Keratinocyte (primary cell): ENCODE results near the gene CMYA5. TPM values are rescaled to one million over a fixed set of nuclear protein-coding genes. Genes with fewer than 3 reads are reported as not detected.

Source experiments
- DNase-seq: peaks from one replicate; pipeline ENCODE4 v3.0.0-alpha.2; 2011; ENCODE audit warnings: low read depth, missing footprints, low spot score
- FAIRE-seq: peaks from 2 replicates; lab custom pipeline; 2011; peaks lifted over from hg19 to GRCh38; lab: Jason Lieb, UNC
- H2AFZ ChIP-seq: 2 replicates; pipeline ENCODE4 v1.6.0; 2012; ENCODE audit warnings: low read length, control low read depth, inconsistent platforms; ENCODE audit not compliant: control insufficient read depth
- H3K27ac ChIP-seq: 2 replicates; pipeline ENCODE4 v1.5.1; 2011; ENCODE audit warnings: low read length; ENCODE audit not compliant: control insufficient read depth, insufficient read depth
- H3K27me3 ChIP-seq: 3 replicates; pipeline ENCODE4 v1.6.0; 2011; ENCODE audit warnings: low read length; ENCODE audit not compliant: control insufficient read depth, insufficient read depth; ENCODE audit errors: extremely low read depth
- H3K36me3 ChIP-seq, 2 experiments: 2 replicates in 1 of 2; 3 replicates in 1 of 2; pipeline ENCODE4 v1.5.1; 2011; ENCODE audit warnings: low read length in 2 of 2, mild to moderate bottlenecking in 1 of 2; ENCODE audit not compliant: control insufficient read depth in 2 of 2, insufficient read depth in 2 of 2; ENCODE audit errors: extremely low read depth in 1 of 2
- H3K4me1 ChIP-seq: 3 replicates; pipeline ENCODE4 v1.5.1; 2011; ENCODE audit warnings: low read length; ENCODE audit not compliant: control insufficient read depth, insufficient read depth; ENCODE audit errors: extremely low read depth
- H3K4me2 ChIP-seq: 3 replicates; pipeline ENCODE4 v1.6.0; 2011; ENCODE audit warnings: low read depth, low read length; ENCODE audit not compliant: control insufficient read depth, insufficient read depth; ENCODE audit errors: extremely low read depth
- H3K4me3 ChIP-seq, 3 experiments: fragments of 200-600 bp in 1 of 3; sonication (generic) in 1 of 3; 2 replicates in 2 of 3; 3 replicates in 1 of 3; pipeline ENCODE4 v1.5.1; 2011 to 2016; ENCODE audit warnings: low read length in 3 of 3, mild to moderate bottlenecking in 3 of 3, control low read depth in 2 of 3, inconsistent platforms in 1 of 3, low read depth in 1 of 3, mixed read lengths in 1 of 3, mixed run types in 1 of 3, moderate library complexity in 1 of 3; ENCODE audit not compliant: control insufficient read depth in 2 of 3, insufficient read depth in 2 of 3; ENCODE audit errors: extremely low read depth in 1 of 3
- H3K79me2 ChIP-seq: 2 replicates; pipeline ENCODE4 v1.6.0; 2012; ENCODE audit warnings: low read length; ENCODE audit not compliant: control insufficient read depth, insufficient read depth
- H3K9ac ChIP-seq: 3 replicates; pipeline ENCODE4 v1.6.0; 2011; ENCODE audit warnings: low read length; ENCODE audit not compliant: control insufficient read depth, insufficient read depth; ENCODE audit errors: extremely low read depth
- H3K9me1 ChIP-seq: 3 replicates; pipeline ENCODE4 v1.6.0; 2011; ENCODE audit warnings: low read length; ENCODE audit not compliant: control insufficient read depth, insufficient read depth; ENCODE audit errors: extremely low read depth
- H3K9me3 ChIP-seq: 2 replicates; pipeline ENCODE4 v1.5.1; 2012; ENCODE audit warnings: low read depth, low read length; ENCODE audit not compliant: control insufficient read depth
- H4K20me1 ChIP-seq: 3 replicates; pipeline ENCODE4 v1.6.0; 2011; ENCODE audit warnings: low read length; ENCODE audit not compliant: control insufficient read depth, insufficient read depth; ENCODE audit errors: extremely low read depth
- EZH2 ChIP-seq: IDR thresholded peaks from one replicate; pipeline ENCODE4 v1.6.1; 2012; ENCODE audit warnings: inconsistent platforms, mild to moderate bottlenecking, low read length, moderate library complexity
- dilution Hi-C: fragments of 300-500 bp; cut with MboI; formaldehyde crosslinking; loops from one replicate; pipeline ENCODE4 v1.7.0; 2020; ENCODE audit warnings: low sequenced_read_pairs; ENCODE audit not compliant: extremely low pct_ligation_motif_present
- polyA plus RNA-seq, 5 experiments: library from polyadenylated mRNA; depleted of rRNA in 3 of 5; stranded (reverse) in 3 of 5; stranded (forward) in 1 of 5; unstranded in 1 of 5; fragments of >200 nt; gene quantifications; 1 replicate in 1 of 5; 2 replicates in 3 of 5; 3 replicates in 1 of 5; pipeline versions ENCODE4 v1.2.1 to v1.2.3, GENCODE V29; 2011 to 2012; ENCODE audit warnings: missing spikeins in 2 of 5, low read depth in 1 of 5, low replicate concordance in 1 of 5
- TF ChIP-seq, protein P1 (sequence below), 3 experiments: IDR thresholded peaks in 1 of 3; conservative IDR thresholded peaks in 1 of 3; optimal IDR thresholded peaks in 1 of 3; 2 replicates in 2 of 3; 3 replicates in 1 of 3; pipeline versions ENCODE3 to v1.5.1; 2011; ENCODE audit warnings: low read length in 3 of 3, mild to moderate bottlenecking in 3 of 3, moderate library complexity in 2 of 3, control low read depth in 1 of 3, inconsistent platforms in 1 of 3; ENCODE audit not compliant: insufficient read depth in 2 of 3; ENCODE audit errors: extremely low read depth in 1 of 3

Gene CMYA5
- polyA plus RNA-seq, 1 donor (not counting 4 experiments of a cell fraction or from before 2014, with no cell fraction given) = 0.25 TPM

GRCh38 chr5:79824444-79824843 lies 134.8 kb downstream of the CMYA5 start:
- H3K9me3 ChIP-seq = no peaks in the 10 kb centered on the region
- H2AFZ ChIP-seq = no peak overlapping the region
- DNase-seq (no peak), FAIRE-seq (no peak)
- H3K4me2 ChIP-seq = no peak overlapping the region
- H3K9ac ChIP-seq = no peak overlapping the region
- H3K4me1 ChIP-seq = no peaks in the 10 kb centered on the region
- dilution Hi-C loops = no loop called here
- no peaks in the 10 kb centered on the region for H3K79me2 ChIP-seq
- no peak overlapping the region for H3K27ac ChIP-seq
- no peaks in the 10 kb centered on the region for H3K9me1 ChIP-seq
- TF ChIP-seq, protein P1, sequence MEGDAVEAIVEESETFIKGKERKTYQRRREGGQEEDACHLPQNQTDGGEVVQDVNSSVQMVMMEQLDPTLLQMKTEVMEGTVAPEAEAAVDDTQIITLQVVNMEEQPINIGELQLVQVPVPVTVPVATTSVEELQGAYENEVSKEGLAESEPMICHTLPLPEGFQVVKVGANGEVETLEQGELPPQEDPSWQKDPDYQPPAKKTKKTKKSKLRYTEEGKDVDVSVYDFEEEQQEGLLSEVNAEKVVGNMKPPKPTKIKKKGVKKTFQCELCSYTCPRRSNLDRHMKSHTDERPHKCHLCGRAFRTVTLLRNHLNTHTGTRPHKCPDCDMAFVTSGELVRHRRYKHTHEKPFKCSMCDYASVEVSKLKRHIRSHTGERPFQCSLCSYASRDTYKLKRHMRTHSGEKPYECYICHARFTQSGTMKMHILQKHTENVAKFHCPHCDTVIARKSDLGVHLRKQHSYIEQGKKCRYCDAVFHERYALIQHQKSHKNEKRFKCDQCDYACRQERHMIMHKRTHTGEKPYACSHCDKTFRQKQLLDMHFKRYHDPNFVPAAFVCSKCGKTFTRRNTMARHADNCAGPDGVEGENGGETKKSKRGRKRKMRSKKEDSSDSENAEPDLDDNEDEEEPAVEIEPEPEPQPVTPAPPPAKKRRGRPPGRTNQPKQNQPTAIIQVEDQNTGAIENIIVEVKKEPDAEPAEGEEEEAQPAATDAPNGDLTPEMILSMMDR (optimal IDR thresholded peaks at IDR 0.05 in 1 of 3, IDR thresholded peaks at IDR 0.05 in 1 of 3, conservative IDR thresholded peaks at IDR 0.05 in 1 of 3; ENCODE audit: extremely low read depth in 1 of 3, insufficient read depth in 2 of 3, low read length in 3 of 3) = no peak
- no peak for TF ChIP-seq EZH2
- H4K20me1 ChIP-seq = no peaks in the 10 kb centered on the region
- H3K27me3 ChIP-seq = peaks cover 6% of the 10 kb centered on the region
- H3K36me3 ChIP-seq = no peaks in the 10 kb centered on the region
- H3K4me3 ChIP-seq = no peak overlapping the region

- no peaks in the 10 kb centered on the region for H3K79me2 ChIP-seq
- no peak overlapping the region for H3K9ac ChIP-seq
- dilution Hi-C loops = no loop called here
- no peaks in the 10 kb centered on the region for H3K9me1 ChIP-seq
- H3K27ac ChIP-seq = no peak overlapping the region
- H3K4me1 ChIP-seq = no peaks in the 10 kb centered on the region
- no peak overlapping the region for H3K4me3 ChIP-seq
- FAIRE-seq (no peak), DNase-seq (no peak)
- peaks cover 12% of the 10 kb centered on the region for H3K27me3 ChIP-seq
- H4K20me1 ChIP-seq = no peaks in the 10 kb centered on the region
- no peaks in the 10 kb centered on the region for H3K36me3 ChIP-seq
- no peak overlapping the region for H3K4me2 ChIP-seq
- no peak overlapping the region for H2AFZ ChIP-seq
- H3K9me3 ChIP-seq = no peaks in the 10 kb centered on the region
- TF ChIP-seq, protein P1 (optimal IDR thresholded peaks at IDR 0.05 in 1 of 3, IDR thresholded peaks at IDR 0.05 in 1 of 3, conservative IDR thresholded peaks at IDR 0.05 in 1 of 3; ENCODE audit: extremely low read depth in 1 of 3, insufficient read depth in 2 of 3, low read length in 3 of 3) = no peak
- no peak for TF ChIP-seq EZH2
These were observed 136.2 kb downstream of the CMYA5 start for GRCh38 chr5:79825802-79826201.
